GM21367 (cell line): ENCODE measurements around the gene CACNG4.

Source experiments
- ATAC-seq: cut with Tn5 transposase; IDR thresholded peaks from one replicate; pipeline ENCODE4 v1.9.1; 2021; ENCODE audit not compliant: unreplicated experiment

The CACNG4 gene

DNA sequence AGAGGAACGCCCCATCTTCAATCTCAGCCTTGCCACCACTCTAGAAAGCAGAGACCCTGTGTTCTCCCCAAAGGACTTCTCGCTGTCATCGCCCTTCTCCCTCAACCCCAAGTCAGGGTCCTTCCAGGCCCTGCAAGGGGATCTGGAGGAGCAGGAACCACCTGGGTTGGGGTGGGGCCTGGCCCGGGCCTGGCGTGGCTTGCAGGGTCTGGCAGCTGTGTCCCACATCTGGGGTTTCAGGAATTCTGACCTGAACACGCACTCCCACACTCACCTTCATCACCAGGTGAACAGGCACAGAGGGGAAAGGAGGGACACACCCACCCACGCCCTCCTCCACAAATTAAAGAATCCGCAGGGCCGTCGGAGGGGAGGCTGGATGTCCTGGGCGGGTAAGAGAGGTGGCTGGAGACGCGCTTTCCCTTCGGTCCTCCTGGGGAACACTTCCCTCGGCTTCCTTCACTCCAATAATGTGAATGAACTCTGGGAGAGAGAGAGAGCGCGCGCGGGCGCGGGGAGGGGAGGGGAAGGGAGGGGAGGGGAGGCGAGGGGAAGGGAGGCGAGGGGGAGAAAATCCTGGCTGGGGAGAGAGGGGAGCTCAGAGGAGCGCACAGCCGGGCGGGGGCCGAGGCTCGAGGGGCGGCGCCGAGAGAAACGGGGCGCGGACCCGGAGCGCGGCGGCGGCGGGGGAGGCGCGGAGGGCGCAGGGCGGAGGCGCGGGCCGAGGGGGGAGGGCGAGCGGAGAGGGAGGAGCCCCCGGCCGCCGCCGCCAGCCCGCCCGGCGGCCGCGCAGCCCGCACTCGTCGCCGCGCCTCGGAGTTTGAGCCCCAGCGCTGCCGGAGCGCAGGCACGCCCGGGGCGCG is at the start of gene CACNG4:
Gene CACNG4 (plus strand): TSS at position 799 of the 863 bp plus-strand sequence. CDS start 205 bp downstream, outside the sequence.
- ATAC-seq = no peak

DNA sequence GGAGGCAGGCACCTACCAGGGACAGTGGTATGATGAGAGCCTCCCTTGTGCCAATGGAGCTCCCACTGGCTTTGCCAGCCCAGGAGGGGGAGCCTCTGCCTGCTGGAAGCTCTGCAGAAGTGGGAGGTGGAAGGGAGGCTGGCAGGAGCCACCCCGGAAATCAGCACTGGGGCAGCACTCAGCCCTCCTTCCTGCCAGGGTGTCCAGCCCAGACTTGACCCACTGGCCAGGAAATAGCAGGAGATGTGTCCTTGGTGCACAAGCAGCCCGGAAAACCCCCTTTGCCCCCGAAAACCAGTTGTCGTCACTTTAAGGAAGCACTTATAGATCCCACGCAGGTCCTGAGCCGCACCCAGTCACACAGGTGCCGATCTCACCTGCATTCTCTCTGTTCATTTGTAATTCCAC is 49.3 kb upstream of the CACNG4 start:
- ATAC-seq = no peak

DNA sequence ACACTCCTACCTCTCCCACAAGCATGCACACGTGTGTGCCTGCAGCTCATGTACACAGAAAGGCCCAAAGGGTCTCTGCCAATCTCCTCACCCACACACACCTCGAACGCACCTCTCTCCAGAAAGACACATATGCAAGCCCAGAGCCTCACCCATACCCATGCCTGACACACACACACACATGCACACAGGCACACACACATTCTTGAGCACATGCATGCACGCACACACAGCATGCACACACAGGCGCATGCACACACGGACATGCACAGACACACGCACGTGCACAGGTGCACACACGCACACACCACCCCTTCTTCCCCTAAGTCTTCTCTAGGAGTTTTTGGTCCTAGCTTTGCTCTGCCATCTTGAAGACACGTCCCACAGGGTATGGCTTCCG is 48.7 kb upstream of the CACNG4 start:
- no peak for ATAC-seq

DNA sequence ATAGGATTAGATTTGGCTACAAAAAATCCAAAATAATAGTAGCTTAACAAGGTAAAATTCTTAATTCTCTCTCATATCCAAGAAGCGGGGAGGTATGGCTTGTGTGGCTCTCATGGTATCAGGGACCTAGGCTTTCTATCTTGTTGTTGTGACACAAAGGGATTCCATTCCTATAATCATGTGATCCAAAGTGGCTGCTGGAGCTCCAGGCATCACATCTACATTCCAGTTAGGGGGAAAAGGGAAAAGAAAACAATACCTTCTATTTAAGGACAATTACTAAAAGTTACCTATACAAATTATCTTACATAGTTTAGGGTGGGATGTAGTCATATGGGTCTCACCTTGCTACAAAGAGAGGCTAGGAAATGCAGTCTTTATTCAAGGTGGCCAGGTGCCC is 47.6 kb upstream of the CACNG4 start:
- no peak for ATAC-seq

DNA sequence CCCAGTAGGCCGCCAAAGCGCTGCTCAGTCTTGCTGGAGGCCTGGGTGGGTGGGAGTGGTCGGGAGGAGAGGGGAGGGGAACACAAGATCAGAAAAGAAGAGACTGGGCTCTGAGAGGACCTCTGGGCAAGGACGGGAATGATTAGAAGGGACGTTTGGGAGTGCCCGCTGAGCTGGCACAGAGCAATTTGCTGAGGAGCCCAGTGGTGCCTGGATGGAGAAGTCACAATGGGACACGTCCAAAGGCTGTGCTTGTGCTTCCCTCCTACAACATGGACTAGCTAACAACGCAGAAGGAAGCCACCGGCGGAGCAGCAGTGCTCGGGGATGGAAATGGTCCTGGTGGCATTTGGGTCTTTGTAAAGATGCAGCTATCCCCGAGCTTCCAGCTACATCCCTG is 45.6 kb upstream of the CACNG4 start:
- no peak for ATAC-seq

DNA sequence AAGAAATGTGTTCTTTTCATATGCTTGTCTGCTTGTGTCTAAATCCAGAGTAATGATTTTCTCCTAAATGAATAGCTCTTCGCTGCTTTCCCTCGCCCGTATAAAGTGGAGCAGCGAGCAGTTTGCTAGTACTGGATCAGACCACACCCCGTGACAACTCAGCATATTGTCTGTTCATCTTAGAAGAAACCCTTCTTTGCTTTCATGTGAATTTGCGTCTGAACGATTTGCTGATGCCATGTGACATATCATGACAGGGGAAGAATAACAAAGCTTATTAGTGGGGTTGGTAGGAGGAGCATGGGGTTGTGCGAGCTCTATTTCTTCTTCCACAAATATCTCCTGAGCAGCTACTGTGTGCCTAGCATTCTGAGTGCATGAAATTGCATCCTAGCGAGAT is 44.1 kb upstream of the CACNG4 start:
- no peak for ATAC-seq

DNA sequence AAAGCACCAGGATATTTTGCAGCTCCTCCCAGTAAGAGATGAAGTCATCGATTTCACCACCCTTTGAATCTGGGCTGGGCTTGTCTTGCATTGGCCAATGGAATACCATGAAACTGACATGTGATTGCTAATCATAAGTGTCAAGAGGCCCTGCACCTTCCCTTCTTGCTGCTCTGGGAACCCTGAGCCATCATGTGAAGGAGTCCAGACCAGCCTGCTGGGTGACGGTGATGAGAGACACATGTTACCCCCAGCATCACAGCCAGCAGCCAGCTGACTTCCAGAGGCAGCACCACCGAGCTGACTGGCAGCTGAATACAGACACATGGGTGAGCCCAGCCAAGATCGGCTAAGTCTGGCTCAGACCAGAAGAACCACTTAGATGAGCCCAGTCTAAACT is 43.6 kb upstream of the CACNG4 start:
- ATAC-seq = no peak

DNA sequence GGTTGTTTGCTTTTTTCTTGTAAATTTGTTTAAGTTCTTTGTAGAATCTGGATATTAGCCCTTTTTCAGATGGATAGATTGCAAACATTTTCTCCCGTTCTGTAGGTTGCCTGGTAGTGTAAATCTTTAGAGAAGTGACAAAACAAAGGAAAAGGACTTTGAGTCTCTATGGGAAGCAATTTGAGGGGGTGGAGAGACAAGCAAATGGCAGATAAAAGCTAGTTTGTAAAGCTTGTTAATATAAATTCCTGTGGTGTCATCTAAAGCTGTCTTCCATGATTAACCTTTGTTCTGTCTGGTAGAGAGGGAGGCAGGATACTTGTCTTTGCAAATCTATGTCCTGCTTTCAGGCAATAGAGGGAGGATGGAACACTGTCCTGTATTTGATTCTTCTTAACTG is 40.6 kb upstream of the CACNG4 start:
- no peak for ATAC-seq

DNA sequence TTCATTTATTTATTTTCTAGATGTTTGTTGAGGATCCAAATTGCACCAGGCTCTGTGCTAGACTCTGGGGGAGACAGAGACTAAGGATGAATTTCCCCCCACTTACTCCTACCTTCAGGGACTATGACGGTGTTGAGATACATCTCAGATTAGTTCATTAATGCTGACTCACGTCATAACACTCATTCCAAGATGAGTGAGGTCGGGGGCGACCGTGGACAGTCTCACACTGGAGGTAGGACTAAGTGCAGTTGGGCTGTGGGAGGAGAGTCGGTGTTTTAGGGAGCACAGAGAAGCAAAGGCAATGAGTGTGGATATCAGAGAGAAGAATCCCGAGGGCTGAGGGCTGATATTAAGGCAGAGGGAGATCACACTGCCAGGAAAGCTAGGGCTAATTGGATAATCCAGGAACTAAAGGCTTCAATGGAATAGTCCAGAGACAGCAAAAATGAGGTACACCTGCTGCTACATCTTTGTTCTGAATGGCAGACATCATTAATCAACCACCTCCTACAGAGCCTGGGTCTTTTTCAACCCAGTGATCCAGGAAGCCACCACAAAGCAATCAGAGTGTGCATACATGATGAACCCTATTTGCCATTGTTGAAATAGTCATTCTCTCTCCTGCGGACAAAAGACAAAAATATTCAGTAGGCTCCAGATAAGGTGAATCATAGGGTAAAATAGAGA is 38.6 kb upstream of the CACNG4 start:
- ATAC-seq = no peak

DNA sequence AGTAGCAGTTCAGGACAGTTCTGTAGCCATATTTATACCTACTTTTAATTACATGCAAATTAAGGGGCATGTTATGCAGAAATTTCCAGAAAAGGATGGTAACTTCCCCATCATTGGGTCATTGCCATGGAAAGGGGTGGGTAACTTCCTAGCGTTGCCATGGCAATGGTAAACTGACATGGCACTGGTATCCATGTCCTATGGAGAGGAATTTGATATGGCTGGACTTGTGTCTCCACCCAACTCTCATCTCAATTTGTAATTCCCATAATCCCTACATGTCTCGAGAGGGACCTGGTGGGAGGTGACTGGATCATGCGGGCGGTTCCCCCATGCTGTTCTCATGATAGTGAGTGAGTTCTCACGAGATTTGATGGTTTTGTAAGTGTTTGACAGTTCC is 35.6 kb upstream of the CACNG4 start:
- ATAC-seq = no peak

DNA sequence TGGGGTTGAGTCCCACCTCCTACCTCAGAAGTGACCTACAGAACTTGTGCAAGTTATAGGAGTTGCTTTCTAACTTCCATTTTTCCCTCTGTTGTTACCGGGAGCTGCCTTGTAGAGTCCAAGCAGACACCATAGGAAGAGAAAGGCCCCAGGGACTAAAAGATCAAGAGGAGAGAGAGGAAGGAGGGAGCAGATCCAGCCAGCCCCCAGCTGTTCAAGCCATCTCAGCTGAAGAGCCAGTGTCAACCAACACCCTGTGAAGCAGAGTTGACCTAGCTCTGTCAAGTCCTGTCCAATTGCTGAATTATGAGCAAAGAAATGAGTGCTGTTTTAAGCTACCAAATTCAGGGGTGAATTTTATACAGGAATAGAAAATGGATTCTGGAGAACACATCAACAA is 34.9 kb upstream of the CACNG4 start:
- no peak for ATAC-seq

DNA sequence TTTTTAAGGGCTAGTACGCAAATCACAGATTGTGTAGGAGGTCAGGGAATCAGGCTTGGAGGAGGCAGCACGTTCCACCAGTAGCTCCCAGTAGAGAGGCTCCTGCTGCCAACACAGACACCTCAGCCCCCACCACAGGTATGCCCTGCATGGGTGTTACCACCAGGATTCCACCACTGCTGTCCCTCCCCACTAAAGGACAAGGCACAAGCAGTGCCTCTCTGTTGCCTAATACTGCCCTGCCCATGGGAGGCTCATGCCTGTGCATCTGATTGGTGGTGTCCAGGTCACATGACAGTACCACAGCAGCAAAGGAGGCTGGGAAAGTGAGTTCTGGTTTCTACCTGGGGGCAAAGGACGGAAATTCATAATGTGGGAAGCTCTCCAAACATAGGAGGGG is 33.6 kb upstream of the CACNG4 start:
- no peak for ATAC-seq

DNA sequence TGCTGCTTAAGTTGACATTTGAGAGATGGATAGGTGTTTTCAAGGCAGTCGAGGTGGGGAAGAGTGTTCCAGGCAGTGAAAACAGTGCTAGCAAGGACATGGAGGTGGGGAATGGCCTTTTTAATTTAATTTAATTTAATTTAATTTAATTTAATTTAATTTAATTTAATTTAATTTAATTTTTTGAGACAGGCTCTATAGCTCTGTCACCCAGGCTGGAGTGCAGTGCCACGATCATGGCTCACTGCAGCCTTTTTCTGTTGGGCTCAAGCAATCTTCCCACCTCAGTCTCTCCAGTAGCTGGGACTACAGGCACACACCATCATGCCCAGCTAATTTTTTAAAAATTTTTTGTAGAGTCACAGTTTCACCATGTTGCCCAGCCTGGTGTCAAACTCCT is 32.2 kb upstream of the CACNG4 start:
- ATAC-seq = no peak

DNA sequence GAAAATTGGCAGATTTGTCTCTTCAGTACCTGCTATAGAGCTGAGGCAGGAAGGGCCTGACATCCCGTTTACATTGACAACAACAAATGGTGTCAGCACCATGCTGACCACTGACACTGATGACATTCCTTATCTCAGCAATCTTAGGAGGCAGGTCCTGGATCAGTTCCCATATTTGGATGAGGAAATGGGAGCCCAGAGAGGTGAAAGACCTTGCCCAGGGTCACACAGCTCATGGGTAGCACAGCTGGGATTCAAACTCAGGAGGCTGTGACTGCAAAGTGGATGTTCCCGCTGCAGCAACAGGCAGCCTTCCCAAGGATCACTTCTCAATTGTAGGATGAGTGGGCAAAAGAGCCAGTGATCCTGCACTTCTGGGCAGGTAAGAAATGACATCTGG is 30.5 kb upstream of the CACNG4 start:
- ATAC-seq = no peak

DNA sequence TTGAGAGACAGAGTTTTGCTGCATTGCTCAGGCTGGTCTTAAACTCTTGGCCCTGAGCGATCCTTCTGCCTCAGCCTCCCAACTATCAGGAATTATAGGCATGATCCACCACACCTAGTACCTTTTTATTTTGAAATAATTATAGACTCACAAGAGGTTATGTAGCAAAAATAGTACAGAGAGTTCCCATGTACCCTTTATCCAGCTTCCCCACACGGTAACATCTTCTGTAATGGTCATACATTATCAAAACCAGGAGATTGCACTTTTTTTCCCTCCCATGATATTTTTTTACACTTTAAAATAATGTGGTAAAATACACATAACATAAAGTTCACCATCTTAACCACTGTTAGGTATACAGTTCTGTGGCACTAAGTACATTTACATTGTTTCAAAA is 28.8 kb upstream of the CACNG4 start:
- ATAC-seq = no peak

DNA sequence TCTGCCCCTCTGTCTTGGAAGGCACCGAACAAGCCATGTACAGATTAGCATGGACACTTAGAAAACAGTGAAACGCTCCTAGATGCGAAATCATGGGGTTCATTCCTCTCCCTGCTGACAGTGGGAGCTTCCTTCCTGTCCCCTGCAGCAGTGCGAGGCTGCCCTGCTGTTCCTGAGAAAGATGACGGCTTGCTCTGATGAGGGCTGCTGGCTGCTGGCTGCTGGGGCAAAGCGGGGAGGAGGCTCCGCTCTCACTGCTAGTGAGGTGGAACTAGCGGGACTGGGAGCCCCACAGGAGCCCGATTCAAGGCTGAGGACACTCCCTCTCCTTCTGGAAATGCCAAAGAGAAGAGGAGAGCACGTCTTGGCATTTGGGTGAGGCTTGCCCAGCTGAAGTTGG is 25.9 kb upstream of the CACNG4 start:
- no peak for ATAC-seq

DNA sequence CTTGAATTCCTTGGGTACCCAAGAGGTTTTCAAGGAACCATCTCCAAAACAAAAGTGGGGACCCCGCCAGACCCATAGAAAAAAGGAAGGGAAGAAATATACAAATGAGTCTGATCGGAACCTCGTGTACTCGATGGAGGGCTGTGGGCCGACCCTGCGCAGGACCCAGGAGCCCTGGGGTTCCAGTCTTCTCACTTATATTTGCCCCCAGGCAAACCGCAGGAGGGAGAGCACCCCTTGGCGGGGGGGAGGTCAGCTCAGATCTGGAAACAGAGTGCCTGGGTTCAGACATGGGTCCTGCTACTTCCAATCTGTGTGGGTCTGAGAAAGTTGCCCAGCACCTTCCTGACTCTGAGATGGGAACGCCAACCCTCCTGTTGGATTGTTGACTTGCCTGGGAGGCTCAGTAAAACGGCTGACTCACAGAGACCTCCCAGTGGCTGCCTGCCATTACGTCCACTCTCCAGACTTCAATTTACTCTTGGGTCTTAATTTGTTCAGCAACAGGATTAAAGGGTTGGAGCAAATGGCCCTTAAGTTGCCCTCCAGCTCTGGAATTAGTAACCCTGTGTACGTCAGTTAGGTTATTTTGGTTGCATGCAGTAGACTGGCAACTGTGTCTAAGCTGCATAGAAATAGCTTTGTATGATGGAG is 24.9 kb upstream of the CACNG4 start:
- no peak for ATAC-seq

DNA sequence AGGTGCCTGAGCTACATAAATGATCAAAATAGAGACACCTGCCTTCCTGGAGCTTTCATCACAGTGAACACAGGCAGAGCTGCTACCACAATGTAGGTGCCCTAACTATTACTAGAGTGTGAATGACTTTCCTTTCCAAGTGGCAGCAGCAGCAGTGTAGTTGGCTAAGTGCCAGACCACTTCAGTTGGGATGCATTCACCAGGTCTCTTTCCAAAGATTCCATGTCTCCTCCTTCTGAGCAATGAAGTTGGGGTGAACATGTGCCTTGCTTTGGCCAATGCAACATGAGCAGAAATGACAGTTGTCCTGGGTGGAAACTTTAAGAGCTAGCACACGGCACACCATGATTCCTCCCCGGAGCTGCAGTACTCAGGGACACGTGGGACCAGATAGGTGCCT is 23.3 kb upstream of the CACNG4 start:
- ATAC-seq = no peak

DNA sequence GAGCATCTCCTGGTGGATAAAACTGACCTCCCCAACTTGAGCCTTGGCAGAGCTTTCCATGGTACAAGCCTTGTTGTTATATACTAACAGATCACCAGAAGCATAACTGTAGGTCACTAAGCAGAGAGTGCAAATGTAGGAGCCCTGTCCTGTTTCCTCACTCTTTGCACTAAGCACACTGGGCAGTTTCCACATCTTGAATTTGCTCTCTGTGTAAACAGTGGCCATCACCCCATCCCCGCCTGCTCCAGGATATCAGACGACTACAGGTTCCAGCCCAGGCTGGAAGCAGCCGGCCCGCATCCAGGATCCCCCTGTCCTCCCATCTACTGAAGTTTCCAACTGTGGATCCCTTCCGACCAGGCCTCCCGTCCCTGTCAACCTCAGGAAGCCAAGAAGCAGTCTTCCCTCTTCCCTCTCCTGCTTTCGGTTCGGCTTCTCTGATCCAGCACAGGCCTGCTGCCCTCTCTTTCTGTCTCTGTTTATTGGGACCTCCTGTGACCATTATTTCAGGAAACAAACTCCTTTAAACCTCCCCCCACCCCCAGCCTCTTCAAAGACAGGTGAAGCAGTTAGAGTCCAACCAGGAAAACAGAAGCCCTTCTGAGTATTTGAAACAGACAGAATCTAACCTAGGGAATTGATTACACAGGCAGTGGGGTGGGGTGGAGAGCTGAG is 22.6 kb upstream of the CACNG4 start:
- ATAC-seq = no peak

DNA sequence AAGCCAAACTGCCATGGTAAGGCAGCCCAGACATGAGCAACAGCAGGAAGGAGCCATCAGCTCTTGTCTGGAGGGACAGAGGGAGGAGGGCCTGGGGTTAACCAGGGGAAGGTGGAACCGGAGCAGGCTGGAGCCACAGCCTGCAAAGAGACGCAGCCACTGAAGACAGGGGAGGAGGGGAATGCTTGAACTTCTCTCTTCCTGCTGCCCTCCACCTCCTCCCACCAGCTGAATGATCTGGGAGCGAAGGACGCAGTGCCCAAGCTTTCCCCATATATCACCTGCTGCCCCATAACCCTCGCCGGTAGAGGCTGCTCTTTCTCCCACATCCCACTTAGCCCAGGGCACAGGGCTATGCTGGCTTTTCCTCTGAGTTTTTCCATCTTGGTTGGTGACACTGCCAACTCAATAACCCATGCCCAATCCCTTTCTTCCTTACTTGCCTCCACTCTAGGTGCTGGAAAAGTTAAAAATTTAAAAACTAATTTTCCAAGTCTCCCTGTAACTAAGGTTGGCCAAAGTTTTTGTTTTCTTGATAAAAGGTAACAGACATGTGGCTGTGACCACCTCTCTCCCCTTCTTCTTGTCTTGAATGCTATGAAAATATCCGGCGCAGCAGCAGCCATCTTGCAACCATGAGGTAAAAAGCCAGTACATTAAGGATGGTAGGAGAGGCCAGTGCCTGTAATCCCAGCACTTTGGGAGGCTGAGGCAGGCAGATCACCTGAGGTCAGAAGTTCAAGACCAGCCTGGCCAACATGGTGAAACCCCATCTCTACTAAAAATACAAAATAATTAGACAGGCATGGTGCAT is 21.8 kb upstream of the CACNG4 start:
- ATAC-seq = no peak

DNA sequence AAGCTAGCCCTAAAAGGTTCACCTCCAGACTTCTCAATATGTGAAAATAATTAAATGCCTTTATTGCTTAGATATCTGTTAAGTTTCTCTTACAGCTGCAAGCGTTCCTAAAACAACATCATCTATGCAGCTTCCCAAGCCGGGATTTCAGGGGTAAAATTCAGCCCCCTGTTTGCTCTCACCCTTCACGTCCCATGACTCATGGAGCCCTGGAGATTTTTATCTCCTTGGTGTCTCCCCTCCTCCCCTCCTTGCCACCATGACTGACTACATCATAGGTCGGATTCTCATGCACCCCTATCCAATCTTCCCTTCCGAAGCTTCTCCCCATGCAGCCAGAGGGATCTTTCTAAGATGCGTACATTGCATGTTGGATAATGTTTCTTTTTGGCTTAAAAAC is 21.0 kb upstream of the CACNG4 start:
- ATAC-seq = no peak
